Dermis blood vessel endothelial cell (primary cell): ENCODE data around the gene ABCD3. TPM values are rescaled to one million over a fixed set of nuclear protein-coding genes. Genes with fewer than 3 reads are reported as not detected.

Experiments
- DNase-seq: peaks from one replicate; pipeline ENCODE4 v3.0.0; 2010
- total RNA-seq: library from RNA; depleted of rRNA; stranded (reverse); fragments of >200 nt; gene quantifications from 2 replicates; pipeline ENCODE4 v1.2.3, GENCODE V29; 2014

ABCD3 gene
- total RNA-seq, 1 donor from 2014 or later: 36.9 TPM

- DNase-seq: no peak
These were observed 110.1 kb downstream of the ABCD3 start for GRCh38 chr1:94528299-94528698.

DNA sequence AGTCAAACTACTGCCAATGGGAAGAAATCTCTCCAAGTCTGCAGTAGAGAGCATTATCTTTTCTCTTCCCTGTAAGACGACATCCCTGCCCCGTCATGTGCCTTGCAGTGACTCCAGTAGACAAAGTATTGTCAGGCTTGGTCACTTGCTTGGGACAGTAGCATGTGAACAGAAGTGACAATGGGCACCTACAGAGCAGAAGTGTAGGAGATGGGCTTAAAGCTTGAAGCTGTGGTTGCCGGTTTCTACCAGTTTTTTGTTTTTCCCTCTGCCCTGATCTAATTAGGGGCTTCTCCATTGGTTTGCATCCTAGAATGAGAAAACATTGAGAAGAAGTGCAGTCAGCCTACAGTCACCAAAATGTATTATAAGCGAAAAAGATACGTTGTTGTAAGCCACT, 110.6 kb downstream of the ABCD3 start:
- DNase-seq: no peak

DNA sequence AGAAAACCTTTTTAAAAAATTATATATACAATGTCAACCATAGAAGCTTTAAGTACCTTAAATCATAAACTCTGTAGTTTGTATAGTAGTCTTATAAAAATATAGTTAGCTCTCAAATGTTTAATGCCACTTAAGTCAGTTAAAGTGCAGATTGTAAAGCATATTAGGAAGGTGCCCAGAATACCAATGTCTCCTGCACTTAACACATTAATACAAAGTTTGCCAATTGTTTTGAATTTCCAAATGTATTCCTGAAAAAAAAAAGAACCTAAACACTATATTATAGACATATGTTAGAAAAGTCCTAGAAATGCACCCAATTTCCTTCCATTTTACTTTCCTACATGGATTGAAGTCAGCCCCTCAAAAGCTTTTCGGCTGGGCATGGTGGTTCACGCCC, 111.2 kb downstream of the ABCD3 start:
- DNase-seq: no peak

GRCh38 chr1:94530373-94530878, 112.2 kb downstream of the ABCD3 start:
- DNase-seq: no peak

- DNase-seq: no peak
These were observed 113.5 kb downstream of the ABCD3 start for GRCh38 chr1:94531664-94532063.

DNA sequence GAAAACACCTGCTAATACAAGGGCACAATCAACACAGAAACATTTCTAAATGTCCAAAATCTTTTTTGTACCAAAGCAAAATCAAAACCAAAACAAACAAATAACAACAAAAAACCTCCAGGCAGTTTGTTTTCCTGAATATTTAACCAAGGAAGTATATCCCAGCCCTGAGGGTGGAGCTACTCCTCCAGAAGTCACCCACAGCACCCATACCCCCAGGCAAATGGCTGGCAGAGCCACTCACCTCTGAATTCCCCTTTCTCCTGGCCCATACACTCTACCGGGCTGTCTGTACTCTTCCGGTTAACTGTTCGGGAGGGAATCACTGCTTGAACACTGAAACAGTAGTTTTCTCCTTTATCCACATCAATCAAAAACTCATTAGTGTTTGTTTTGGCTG, 113.9 kb downstream of the ABCD3 start:
- DNase-seq: no peak

DNA sequence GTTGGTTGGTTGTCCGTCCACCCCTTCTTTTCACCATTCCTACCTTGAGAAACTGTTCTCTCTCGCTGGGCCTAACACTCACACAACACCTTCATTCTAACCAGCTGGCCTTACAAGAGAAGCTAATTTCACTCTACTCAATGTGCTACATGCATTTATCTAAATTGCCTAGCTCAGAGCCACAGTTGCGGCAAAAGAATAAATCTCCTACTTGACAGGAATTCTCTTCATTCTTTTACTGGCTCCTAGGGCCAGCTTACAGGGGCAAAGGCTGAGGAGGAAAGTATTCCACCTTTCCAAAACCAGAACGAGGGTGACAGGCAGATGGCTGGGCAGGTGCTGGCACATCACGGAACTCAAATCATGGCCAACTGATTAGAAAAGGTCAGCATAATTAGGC, 116.9 kb downstream of the ABCD3 start:
- DNase-seq: no peak

- no peak for DNase-seq
These were observed 117.7 kb downstream of the ABCD3 start for GRCh38 chr1:94535879-94536278.

GRCh38 chr1:94537254-94537653, 119.1 kb downstream of the ABCD3 start:
- no peak for DNase-seq

- DNase-seq: no peak
These were observed 120.1 kb downstream of the ABCD3 start for GRCh38 chr1:94538243-94538827.

DNA sequence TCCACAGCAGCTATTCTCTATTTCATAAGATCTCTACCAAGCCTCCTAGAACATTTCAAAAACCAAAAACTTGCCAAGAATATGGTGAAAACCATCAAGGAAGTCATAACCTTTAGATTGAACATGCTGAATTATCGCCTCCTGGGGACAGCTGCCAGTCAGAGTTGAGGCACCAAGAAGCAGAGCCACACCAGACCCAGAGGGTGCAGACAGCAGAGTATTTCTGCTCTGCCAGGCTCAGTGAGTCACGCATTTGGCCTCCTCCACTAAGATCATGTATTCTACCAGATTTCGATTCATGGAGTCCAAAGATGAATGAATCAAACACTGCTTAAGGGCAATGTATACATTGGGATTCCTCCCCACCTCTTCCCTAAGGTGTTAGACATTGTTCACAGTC, 121.3 kb downstream of the ABCD3 start:
- no peak for DNase-seq

DNA sequence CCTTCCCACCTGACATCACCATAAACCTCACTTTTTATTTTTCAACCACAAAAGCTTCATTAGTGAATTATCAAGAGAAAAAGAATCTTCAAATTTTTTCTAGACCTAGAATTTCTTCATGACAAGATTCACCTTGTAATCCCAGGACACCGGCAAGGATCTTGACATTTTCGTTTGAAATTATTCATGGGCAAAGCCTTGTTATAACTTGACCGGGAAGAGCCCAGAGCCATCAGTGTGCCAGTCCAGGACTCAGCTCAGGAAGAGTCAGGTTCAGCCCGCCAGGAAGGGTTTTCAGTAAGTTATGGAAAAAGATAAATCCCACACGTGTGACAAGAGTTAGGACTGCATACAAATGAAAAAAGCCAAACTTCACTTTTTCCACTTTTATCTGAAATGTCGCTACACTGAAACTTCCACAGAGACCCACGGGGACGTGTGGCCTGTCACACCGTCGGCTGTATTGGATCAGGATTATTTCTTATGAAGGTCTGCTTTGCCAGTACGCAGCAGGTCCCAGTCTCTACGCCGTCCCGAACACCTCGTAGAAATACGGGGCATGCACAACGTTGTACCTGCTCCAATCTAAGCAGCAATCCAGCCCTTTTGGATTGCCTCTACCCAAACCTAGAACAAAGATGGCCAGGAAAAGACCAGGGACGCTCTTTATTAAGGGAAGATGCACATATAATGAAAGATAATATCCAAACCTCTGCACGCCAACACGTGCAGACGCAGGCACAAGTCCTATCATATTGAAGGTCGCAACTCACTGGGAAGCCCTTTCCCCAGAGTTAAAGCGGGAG, 122.5 kb downstream of the ABCD3 start:
- no peak for DNase-seq

DNA sequence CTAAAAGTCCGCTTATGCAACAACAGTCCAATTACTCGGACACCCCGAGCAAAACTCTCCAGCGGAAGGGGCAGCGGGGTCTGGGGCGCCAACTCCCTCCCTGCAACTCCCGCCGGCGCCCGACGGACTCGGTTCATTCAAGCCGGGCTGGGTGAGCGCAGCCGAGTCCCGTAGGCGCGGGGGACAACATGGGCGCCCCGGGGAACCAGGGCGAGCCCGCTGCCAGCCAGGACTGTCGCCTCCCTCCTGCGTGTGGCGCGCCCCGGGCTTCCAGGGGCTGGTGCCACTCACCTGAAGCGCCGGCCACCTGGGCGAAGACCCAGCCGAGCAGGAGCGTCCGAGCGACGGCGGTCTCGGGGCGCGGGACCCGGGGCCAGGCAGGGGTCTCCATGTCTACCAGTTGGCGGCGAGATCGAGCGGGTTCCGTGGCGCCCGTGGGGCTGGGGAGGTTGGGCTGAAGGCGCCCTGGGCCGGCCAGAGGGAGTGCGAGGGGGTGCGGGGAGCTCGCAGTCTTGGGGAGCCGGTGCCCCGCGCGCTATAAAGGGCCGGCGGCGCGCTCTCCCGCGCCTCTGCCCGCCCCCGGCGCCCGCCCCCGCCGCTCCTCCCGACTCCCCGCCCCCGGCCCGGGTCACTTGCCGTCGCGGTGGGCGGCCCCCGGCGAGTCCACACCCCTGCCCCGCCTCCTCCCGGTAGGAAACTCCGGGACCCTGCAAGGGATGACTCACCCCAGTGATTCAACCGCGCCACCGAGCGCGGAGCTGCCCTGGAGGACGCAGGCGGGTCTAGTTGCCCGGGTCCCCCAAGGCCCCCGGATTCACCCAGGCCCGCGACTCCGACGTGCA, 123.3 kb downstream of the ABCD3 start, which contains the start of gene F3:
Gene F3 (minus strand): TSS at position 514 of the 842 bp plus-strand sequence. CDS start 123 bp downstream, at position 391.
- DNase-seq: peak; percentile 87

DNA sequence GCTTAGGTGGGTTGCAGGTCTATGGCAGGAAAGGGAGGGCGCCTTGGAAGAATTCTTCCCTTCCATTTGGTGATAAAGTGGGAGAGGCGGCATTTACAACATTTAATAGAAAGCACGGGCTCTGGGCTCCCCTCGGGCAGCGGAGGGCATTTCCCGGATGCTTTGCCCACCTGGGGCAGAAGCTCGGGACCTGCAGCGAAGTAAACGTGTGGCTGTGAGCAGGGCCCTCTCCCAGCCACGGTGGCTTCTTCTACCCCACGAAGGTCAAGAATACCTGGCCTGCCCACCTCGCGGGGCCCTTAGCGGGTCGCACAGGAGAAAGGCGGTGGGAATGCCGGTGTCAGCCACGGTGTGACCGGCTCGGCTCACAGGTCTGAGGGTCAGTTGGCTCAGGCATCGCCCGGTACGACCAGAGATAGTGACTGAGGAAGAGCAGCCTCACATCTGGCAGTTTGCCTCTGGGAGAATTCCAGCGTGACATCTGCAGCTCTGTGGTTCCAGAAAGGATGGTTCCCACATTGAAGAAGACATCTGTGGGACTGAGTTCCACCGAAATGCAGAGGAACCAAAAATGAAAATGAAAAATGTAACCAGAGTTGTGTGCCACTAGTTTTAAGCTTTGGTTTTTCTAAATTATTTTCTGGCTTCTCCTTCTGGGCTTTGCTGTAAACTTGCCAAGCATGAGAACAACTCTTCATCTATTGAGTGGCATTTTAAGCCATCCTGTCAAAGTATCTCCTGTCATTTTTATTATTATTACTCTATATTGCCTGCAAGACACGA, 124.1 kb downstream of the ABCD3 start:
- DNase-seq: no peak

- DNase-seq: peak; percentile 28
These were observed 124.8 kb downstream of the ABCD3 start for GRCh38 chr1:94543001-94543400.

DNA sequence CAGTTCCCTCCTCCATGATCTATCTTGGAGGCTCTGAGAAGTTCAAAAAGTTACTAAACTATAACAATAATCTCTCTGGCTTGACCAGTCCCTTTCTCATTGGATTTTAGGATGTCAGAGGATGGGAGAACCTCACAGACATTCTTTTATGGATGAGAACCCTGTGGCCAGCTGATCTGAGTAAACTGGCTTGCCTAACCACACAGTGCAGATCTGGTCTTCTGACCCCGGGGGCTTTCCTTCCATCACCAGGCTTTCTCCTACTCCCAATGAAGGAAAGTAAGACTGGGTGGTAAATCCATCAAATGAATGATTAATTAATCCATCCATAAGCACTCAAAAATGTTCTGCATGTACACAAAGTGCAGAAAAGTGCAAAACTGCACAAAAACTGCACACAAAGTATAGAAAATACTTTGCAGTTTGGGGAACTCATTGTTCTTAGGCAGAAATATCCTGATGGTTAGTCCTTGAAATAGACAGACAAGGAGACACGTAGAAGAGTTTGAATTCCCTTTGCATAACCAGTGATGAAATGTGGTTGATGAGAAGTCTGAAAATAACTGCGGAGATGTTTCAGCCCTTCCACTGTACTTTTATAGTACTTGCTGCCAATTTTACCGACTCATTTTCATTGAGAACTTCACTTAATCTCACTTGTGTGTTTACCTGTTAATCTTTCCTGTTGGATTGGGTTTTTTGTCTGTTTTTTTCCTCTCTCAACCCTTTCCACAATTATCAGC, 125.9 kb downstream of the ABCD3 start:
- DNase-seq: no peak

GRCh38 chr1:94544706-94545490, 126.7 kb downstream of the ABCD3 start:
- DNase-seq: peak; percentile 73

- no peak for DNase-seq
These were observed 131.5 kb downstream of the ABCD3 start for GRCh38 chr1:94549706-94550105.

DNA sequence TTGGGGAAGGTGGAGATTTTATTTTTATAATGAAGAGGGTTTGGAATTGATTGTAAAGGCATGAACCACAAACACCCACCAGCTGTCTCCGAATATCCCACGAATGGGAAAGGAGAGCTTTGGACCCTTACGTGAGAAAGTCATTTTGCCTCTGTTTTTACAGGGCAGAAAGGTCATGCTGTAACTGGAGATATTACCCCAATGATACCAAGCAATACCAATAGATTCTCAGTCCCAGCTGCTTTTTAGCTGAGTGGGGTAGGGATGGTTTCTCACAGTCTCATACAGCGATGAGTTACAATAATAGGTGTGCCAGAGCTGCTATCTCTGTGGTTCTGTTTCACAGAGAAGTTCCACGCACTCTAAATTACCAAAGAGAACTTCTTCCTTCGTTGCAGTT, 132.2 kb downstream of the ABCD3 start:
- DNase-seq: no peak

- no peak for DNase-seq
These were observed 132.6 kb downstream of the ABCD3 start for GRCh38 chr1:94550800-94551241.

DNA sequence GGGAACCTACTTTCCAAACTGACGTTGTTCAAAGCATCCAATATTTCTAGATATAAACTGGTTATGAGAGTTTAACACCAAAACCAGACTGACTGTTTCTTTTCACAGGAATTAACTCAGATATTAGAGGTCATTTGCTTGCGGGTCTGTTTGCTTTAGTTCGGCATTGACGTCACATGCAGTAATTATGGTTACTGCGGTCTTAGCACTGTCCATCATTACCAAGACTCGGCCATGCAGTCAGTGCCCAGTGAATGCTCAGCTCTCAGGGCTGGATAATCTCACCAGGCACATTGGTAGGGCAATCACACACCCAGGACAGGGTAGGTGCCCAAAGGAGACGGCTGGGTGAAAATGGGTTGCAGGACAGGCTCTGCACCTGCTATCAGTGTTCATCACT, 133.3 kb downstream of the ABCD3 start:
- no peak for DNase-seq
